ENCODE results near the gene VAPA.

DNA sequence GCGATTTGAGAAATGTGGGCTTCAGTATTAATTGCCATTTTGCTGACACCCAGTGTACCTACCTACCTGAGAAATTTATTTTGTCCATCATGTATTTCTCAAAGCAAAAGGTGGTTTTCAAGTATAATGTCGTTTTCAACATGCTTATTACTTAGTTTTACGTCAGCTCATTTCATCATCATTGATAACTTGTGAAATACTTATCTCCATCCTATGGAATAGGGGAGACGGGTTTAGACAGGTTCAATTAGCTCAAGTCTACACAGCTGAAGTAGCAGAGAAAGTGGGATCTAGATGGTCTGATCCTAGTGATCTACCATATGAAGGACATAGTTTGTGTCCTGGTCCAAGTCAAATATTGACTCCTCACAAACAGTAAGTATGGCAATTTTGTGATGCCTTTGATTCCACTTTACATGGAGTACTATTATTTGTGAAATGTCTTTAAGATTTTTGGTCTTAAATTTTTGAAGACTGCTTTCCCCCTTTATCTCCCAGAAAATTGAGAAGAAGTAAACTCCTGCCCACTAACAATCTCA, 45.1 kb downstream of the VAPA start:
- TF ChIP-seq, protein P1, sequence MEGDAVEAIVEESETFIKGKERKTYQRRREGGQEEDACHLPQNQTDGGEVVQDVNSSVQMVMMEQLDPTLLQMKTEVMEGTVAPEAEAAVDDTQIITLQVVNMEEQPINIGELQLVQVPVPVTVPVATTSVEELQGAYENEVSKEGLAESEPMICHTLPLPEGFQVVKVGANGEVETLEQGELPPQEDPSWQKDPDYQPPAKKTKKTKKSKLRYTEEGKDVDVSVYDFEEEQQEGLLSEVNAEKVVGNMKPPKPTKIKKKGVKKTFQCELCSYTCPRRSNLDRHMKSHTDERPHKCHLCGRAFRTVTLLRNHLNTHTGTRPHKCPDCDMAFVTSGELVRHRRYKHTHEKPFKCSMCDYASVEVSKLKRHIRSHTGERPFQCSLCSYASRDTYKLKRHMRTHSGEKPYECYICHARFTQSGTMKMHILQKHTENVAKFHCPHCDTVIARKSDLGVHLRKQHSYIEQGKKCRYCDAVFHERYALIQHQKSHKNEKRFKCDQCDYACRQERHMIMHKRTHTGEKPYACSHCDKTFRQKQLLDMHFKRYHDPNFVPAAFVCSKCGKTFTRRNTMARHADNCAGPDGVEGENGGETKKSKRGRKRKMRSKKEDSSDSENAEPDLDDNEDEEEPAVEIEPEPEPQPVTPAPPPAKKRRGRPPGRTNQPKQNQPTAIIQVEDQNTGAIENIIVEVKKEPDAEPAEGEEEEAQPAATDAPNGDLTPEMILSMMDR (conservative IDR thresholded peaks at IDR 0.05 in 1 of 2, IDR thresholded peaks at IDR 0.05 in 1 of 2; ENCODE audit: low read depth in 1 of 2, low read length in 2 of 2), result no peak
- no peak for TF ChIP-seq EZH2 (IDR thresholded peaks at IDR 0.05; ENCODE audit: low read length, missing control alignments)
